Lung microvascular endothelial cell (primary cell): ENCODE results near the gene MAP3K9. TPM values are rescaled to one million over a fixed set of nuclear protein-coding genes. Genes with fewer than 3 reads are reported as not detected.

ENCODE experiments used
- DNase-seq, 2 donors: peaks; one replicate each; pipeline versions ENCODE4 v3.0.0 to v3.0.0-alpha.2; 2010; ENCODE audit warnings: low read depth in 2 of 2
- total RNA-seq: library from RNA; depleted of rRNA; stranded (reverse); fragments of >200 nt; gene quantifications from 2 replicates; pipeline ENCODE4 v1.2.1, GENCODE V29; 2014

The MAP3K9 gene
- total RNA-seq, 1 donor from 2014 or later: under 0.01 TPM

- DNase-seq: no peak
Measured at GRCh38 chr14:70788898-70789297, 20.4 kb downstream of the MAP3K9 start.

- peak in 1 of 2 donors; percentile 10 for DNase-seq
Measured at GRCh38 chr14:70785556-70785955, 23.8 kb downstream of the MAP3K9 start.

GRCh38 chr14:70784886-70785285 lies 24.4 kb downstream of the MAP3K9 start:
- DNase-seq: no peak

- DNase-seq: no peak
Measured at GRCh38 chr14:70782361-70782760, 27.0 kb downstream of the MAP3K9 start.

- DNase-seq: no peak
Measured at GRCh38 chr14:70780396-70781075, 28.8 kb downstream of the MAP3K9 start.

- DNase-seq: no peak
Measured at GRCh38 chr14:70779667-70780066, 29.6 kb downstream of the MAP3K9 start.

- DNase-seq: no peak
Measured at GRCh38 chr14:70776197-70776596, 33.1 kb downstream of the MAP3K9 start.

- no peak for DNase-seq
Measured at GRCh38 chr14:70773182-70773862, 36.0 kb downstream of the MAP3K9 start.

- DNase-seq: peak in 1 of 2 donors; percentile 48
Measured at GRCh38 chr14:70771781-70772212, 37.5 kb downstream of the MAP3K9 start.

GRCh38 chr14:70770490-70770889 lies 38.8 kb downstream of the MAP3K9 start:
- DNase-seq: no peak

GRCh38 chr14:70759398-70759797 lies 49.9 kb downstream of the MAP3K9 start:
- DNase-seq: no peak

GRCh38 chr14:70755655-70756054 lies 53.7 kb downstream of the MAP3K9 start:
- no peak for DNase-seq

- DNase-seq: no peak
Measured at GRCh38 chr14:70754991-70755390, 54.3 kb downstream of the MAP3K9 start.

- DNase-seq: no peak
Measured at GRCh38 chr14:70753518-70753953, 55.8 kb downstream of the MAP3K9 start.

GRCh38 chr14:70748422-70748821 lies 60.9 kb downstream of the MAP3K9 start:
- no peak for DNase-seq

GRCh38 chr14:70744641-70745040 lies 64.7 kb downstream of the MAP3K9 start:
- DNase-seq: no peak

GRCh38 chr14:70742316-70742715 lies 67.0 kb downstream of the MAP3K9 start:
- no peak for DNase-seq

- no peak for DNase-seq
Measured at GRCh38 chr14:70741482-70741881, 67.8 kb downstream of the MAP3K9 start.

GRCh38 chr14:70735043-70735442 lies 74.3 kb downstream of the MAP3K9 start:
- DNase-seq: no peak

GRCh38 chr14:70731447-70732239 lies 77.7 kb downstream of the MAP3K9 start:
- no peak for DNase-seq

GRCh38 chr14:70730393-70730792 lies 78.9 kb downstream of the MAP3K9 start:
- no peak for DNase-seq

- no peak for DNase-seq
Measured at GRCh38 chr14:70726651-70727375, 82.5 kb downstream of the MAP3K9 start.
